Heart left ventricle (tissue), 13 donors: ENCODE results near the gene SF3B2.
A peak's percentile ranks its signal among the peaks of the same experiment; 100 is the strongest.

Experiments used
- POLR2A ChIP-seq, 2 donors: fragments of 450-650 bp; IDR thresholded peaks; one replicate each; pipeline ENCODE4 v1.6.1; 2017; ENCODE audit warnings: antibody characterized with exemption in 2 of 2, mild to moderate bottlenecking in 2 of 2, moderate library complexity in 2 of 2
- TF ChIP-seq, protein P1 (sequence below), 12 donors: fragments of 200-600 bp; sonication (generic) in 4 of 12; IDR thresholded peaks; one replicate each; pipeline versions ENCODE4 v1.5.0 to v1.8.0; 2018 to 2022; ENCODE audit warnings: antibody characterized with exemption in 12 of 12, mild to moderate bottlenecking in 5 of 12
- donor health status: ischemic (EF 13 %, LVEDD 7.1; RV severe dilation, severe dysfunction).
- donor health status: DM: no; HTN: yes; CAD: no.
- donor health status: DM: no; HTN: no; CAD: no.
- donor health status: ischemic (EF 25% LVEDD 6.9; RV normal size, moderate dysfunction).
- donor health status: ischemic (EF 25% LVEDD 5.7; RV mildly dilated, moderate dysfunction).
- donor health status: ischemic (EF 35%, LVEDD 5.7; RV mildly dilated, moderate dysfunction).
- donor health status: nonischemic (EF 11% LVEDD 7.7; RV severe dilation, severe dysfunction).
- donor health status: DM: yes; HTN: yes; CAD: no.
- donor health status: PGD.
- donor health status: ischemic (EF 29% LVEDD 5.4; RV normal size, mild dysfunction).
- donor health status: nonischemic (EF 23%, LVEDD 6.1; RV moderate dilation, normal function).

DNA sequence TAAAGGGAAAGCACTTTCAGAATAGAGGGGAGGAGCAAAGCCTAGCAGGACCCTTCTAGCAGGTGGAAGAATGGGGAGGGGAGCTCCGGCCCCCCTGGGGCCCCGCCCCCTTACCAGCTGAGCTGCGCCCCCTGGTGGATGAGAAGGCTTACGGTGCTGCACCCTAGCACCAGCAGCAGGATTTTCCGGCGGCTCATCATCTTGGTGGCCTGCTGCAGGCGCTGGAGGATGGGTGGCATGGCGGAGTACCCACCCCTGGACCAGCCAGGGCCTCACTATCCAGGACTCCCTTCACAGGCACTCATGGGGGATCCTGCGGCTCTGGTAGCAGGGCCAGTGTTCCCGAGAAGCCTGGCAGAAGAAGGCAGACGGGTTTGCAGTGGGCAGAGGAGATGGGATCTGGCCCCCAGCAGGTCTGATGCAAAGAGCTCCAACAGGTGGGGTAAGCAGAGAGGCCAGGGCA is 7.0 kb upstream of the SF3B2 start:
- TF ChIP-seq POLR2A (IDR thresholded peaks at IDR 0.05), result no peak
- TF ChIP-seq, protein P1, sequence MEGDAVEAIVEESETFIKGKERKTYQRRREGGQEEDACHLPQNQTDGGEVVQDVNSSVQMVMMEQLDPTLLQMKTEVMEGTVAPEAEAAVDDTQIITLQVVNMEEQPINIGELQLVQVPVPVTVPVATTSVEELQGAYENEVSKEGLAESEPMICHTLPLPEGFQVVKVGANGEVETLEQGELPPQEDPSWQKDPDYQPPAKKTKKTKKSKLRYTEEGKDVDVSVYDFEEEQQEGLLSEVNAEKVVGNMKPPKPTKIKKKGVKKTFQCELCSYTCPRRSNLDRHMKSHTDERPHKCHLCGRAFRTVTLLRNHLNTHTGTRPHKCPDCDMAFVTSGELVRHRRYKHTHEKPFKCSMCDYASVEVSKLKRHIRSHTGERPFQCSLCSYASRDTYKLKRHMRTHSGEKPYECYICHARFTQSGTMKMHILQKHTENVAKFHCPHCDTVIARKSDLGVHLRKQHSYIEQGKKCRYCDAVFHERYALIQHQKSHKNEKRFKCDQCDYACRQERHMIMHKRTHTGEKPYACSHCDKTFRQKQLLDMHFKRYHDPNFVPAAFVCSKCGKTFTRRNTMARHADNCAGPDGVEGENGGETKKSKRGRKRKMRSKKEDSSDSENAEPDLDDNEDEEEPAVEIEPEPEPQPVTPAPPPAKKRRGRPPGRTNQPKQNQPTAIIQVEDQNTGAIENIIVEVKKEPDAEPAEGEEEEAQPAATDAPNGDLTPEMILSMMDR (IDR thresholded peaks at IDR 0.05), result peak; percentile 76 to 95 (median 92)
